Measurements from ENCODE around the gene COA8.
A peak's percentile ranks its signal among the peaks of the same experiment; 100 is the strongest.
"Not testable (repeated sequence)": the region's sequence is repeated elsewhere in the genome, so short reads cannot be mapped to it uniquely, and the experiment has no call there.

Gene COA8

GRCh38 chr14:103581206-103581605 is 18.4 kb downstream of the COA8 start:
- no peak for DNase-seq

GRCh38 chr14:103581954-103582703 is 19.4 kb downstream of the COA8 start:
- no peak for DNase-seq

DNA sequence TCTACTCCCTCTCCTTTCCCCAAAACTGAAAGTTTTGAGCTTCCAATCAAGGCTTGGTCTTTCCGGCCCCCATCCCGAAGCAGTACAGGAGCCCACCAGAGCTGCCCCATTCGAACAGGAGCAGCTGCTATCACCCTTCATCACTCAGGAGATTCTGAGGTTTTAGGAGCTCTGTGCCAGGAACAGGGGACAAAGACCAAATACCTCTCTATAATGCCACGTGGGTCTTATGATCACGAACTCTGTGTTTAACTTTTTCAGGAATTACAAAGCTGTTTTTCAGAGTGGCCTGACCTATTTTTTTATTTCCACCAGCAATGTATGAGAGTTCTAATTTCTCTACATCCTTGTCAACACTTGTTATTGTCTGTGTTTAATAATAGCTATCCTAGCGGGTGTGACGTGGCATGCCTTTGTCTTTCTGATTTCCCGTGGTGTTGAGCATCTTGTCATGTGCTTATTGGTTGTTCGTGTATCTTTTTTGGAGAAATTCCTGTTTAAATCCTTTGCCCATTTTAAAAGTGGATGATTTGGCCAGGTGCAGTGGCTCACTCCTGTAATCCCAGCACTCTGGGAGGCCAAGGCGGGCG is 21.7 kb downstream of the COA8 start:
- peak; percentile 9 for DNase-seq

DNA sequence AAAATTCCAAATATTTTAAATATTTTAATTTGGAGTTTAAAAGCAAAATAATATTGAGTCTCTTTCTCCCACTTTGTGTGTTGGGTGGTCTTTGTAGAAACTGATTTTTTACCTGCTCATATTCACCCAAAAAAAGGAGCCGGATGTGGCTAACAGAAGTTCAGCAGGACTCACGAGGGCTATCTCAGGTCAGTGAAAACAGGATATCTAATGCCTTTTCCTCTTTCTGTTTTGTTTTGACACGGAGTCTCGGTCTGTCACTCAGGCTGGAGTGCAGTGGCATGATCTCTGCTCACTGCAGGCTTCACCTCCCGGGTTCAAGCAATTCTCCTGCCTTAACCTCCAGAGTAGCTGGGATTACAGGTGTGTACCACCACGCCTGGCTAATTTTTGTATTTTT is 30.8 kb downstream of the COA8 start:
- DNase-seq = no peak

GRCh38 chr14:103594265-103594664 is 31.5 kb downstream of the COA8 start:
- peak; percentile 32 for DNase-seq

DNA sequence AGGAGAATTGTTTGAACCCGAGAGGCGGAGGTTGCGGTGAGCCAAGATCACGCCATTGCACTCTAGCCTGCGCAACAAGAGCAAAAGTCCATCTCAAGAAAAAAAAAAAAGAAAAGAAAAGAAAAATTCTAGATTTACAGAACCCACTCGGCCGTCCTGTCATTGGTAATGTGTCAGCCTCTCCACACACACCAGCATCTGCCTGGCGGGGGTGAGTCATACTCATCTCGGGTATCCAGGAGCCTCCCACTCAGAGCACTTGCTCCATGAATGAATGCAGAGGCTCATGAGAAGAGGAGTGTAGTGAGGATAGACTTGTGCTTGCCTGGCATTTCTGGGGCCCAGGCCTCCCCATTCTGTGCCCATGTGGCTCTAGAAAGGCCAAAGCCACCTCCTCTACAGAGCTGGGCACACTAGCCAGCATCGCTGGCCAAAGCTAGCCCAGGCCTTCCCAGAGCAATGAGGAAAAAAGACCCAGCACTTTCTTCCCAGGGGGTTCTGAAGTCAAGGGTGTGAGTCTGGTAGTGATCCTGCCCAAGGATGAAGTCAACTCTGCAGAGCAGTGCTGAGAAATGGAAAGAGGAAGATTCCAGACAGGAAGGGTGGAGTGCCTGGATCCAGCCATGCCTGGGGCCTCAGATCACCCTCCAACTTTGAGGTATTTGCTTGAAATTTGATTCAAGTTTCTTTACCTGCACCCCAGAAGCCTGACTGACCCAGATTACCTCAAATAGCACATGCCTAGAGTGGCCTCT is 35.0 kb downstream of the COA8 start:
- DNase-seq = no peak

DNA sequence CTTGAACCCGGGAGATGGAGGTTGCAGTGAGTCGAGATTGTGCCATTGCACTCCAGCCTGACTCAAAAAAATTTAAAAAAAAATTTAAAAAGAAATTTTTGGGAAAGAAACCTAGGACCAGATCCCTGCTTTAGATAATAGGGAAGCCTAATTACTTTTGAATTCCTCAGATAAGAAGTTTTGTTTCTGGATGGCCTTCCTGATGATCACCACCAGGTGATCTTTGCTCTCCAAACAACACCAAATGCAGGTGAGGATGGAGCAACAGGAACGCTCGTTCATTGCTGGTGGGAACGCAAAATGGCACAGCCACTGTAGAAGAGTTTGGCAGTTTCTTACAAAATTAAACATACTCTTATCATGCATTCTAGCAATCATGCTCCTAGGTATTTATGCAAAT is 37.7 kb downstream of the COA8 start:
- no peak for DNase-seq

DNA sequence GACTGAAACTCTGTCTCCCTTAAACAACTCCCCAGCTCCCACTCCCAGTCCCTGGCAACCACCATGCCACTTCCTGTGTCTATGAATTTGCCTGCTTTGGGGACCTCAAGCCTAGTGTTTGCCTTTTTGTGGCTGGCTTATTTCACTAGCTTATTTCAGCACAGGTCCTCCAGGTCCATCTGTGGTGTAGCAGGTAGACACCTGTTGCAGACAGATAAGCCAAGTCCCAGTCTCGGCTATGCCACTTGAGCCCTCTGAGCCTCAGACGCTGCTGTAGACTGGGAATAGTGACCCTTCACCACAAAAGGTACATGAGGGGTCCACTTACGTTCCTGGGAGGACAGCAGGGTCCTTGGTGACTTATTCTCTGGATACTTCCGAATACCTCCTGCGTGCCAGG is 41.9 kb downstream of the COA8 start:
- DNase-seq = no peak

- no peak for DNase-seq
Observed at GRCh38 chr14:103606963-103607668, 44.4 kb downstream of the COA8 start.

DNA sequence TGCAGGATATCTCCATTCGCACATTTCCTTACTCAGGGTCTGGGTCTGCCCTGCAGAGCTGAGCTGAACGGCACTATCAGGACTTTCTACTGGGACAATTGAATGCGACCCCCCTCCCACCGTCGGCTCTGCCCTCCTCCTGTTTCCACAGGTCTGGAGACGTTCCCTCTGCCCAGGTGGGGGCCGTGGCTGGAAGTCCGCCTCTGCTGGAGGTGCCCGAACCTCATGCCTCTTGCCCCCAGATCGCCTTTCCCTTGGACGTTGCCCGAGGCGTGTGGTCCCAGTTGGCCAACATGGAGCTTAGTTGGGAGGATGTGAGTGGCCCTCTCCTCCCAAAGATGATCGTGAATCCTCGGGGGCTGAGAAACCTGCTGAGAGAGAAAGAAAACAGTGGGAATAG is 45.1 kb downstream of the COA8 start:
- no peak for DNase-seq

- not testable (repeated sequence) for DNase-seq
Observed at GRCh38 chr14:103609081-103609480, 46.3 kb downstream of the COA8 start.

- no peak for DNase-seq
Observed at GRCh38 chr14:103611215-103611614, 48.5 kb downstream of the COA8 start.

- DNase-seq = no peak
Observed at GRCh38 chr14:103613517-103613916, 50.8 kb downstream of the COA8 start.

DNA sequence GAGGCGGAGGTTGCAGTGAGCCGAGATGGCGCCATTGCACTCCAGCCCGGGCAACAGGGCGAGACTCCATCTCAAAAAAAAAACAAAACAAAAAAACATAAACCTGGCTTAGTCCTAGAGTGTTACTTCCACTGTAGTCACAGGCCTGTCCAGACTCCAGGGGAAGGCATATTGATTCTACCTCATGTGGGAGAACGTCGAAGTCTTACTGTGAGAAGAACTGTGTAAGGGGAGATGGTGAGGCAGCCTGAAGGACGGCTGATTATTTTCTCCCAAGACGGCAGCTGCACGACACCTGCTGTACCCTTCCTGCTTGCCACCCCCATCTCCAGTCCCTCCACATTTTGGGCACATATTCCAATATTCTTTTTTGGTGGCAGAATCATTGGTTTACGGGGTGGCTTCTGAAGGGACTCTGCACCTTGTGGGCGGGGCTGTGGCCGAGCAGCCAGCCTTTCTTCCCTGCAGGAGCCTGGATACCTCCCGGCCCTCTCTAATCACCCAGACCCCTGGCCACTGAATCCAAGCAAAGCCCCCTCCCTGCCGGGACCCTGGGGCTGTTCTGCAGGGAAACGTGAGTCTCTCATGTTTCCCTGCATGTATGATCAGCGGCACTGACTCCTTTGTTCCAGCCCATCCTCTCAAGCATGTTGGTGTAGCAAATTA is 54.0 kb downstream of the COA8 start:
- DNase-seq = no peak

- DNase-seq = no peak
Observed at GRCh38 chr14:103619057-103619456, 56.3 kb downstream of the COA8 start.

DNA sequence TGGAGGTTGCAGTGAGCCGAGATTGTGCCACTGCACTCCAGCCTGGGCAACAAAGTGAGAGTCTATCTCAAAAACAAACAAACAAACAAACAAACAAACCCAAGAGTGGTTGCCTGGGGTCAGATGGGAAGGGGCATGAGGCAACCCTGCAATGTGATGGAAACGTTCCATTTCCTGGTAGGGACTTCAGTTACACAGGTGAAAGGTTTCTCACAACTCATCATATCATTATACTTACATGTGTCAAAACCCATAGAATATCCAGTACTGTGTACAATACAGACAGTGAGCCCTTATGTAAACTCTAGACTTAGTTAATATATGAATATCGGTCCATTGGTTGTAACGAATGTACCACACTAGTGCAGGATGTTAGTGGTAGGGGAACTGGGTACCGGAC is 59.1 kb downstream of the COA8 start:
- DNase-seq = no peak

DNA sequence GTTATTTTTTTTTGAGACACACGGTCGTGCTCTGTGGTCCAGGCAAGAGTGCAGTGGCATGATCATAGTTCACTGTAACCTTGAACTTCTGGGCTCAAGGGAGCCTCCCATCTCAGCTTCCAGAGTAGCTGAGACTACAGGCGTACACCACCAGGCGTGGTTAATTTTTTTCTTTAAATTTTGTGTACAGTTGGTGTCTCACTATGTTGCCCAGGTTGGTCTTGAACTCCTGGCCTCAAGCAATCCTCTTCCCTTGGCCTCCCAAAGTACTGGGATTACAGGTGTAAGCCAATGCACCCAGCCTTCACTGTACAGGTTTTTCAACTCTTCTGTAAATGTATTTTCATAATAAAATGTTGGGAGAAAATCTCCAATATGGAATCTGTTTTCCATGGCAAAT is 60.5 kb downstream of the COA8 start:
- no peak for DNase-seq

- DNase-seq = no peak
Observed at GRCh38 chr14:103623883-103624482, 61.2 kb downstream of the COA8 start.

DNA sequence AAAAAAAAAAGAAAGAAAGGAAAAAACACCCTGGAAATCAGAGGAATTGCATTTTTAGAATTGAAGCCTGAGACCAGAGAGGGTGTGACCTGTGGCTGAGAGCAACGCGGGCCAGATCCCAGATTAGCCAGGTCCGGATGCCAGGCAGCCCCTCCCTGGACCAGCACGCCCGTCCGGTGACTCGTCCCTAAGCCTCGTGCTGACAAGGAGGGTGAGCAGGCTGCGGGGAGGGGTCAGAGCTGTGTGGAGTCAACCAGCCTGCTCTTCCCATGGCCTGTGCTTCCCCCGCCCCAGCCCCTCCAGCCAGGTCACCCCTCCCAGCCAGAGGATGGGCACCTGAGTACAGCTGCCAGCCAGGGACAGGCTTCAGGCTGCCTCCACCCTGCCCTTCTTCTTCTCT is 62.1 kb downstream of the COA8 start:
- DNase-seq = no peak

DNA sequence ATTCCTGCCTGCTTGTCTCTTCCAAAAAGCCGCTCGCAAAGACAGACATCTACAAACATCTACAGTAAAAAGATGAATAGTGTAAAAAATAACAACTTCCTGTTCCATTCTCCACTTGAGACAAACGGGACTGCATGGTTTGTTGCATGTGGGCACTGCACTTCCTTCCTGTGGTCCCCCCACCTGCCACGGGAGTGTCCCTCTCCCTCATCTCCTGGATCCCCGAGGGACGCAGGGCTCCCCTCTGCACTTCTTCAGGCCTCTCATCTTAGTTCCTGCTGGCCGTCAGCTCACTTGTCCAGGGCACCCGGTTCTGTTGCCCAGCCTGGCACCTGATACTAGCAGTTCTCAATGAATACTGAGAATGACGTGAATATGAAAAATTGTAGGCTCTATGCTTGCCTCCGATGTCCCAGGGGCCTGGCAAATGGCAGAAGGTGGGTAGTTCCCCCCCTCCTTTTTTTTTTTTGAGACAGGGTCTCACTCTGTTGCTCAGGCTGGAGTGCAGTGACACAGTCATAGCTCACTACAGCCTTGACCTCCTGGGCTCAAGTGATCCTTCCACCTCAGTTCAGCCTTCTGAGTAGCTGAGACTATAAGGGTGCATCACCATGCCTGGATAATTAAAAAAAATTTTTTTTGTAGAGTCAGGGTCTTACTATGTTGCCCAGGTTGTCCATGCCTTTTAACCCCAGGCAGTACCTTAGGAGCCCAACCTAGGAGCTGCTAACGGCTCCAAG is 62.8 kb downstream of the COA8 start:
- no peak for DNase-seq

DNA sequence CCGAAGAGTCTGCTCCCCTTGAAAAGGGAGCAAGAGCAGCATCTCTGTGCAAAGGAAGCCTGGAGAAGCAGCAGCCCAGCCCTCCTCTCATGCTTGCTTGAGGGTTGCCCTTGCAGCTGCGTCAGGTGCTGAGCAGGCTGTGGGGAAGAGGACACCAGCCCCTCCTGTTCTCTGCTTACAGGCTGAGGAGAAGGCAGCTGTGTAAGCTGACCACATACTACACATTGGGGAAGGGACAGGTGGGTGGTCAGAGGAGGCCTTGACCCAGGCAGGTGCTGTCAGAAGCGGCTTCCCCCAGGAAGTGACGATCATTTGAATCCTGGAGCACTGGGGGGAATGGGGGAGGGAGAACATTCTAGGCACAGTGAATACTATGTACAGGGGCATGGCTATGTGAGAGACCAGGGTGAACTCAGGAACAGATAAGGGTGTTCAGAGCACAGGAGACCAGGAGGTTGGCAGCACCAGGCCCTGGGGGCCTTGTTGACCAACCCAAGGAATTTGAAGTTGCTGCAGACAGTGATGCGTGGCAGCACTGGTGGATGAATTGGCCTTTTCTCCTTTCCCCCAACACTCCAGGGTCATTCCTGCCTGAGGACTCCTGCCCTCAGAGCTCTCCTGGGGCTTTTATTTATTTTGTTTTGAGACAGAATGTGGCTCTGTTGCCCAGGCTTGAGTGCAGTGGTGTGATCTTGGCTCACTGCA is 63.5 kb downstream of the COA8 start:
- DNase-seq = peak; percentile 59

Measured in NCI-H774 (cell line).